ENCODE results near the gene LPCAT2. TPM values are rescaled to one million over a fixed set of nuclear protein-coding genes. Genes with fewer than 3 reads are reported as not detected.
A peak's percentile ranks its signal among the peaks of the same experiment; 100 is the strongest.

LPCAT2 gene
- total and polyA plus RNA-seq, 2 of the 13 experiments (the other 11 are each of a cell fraction or from before 2014, with no cell fraction given) = 9.9 to 17.6 TPM

DNA sequence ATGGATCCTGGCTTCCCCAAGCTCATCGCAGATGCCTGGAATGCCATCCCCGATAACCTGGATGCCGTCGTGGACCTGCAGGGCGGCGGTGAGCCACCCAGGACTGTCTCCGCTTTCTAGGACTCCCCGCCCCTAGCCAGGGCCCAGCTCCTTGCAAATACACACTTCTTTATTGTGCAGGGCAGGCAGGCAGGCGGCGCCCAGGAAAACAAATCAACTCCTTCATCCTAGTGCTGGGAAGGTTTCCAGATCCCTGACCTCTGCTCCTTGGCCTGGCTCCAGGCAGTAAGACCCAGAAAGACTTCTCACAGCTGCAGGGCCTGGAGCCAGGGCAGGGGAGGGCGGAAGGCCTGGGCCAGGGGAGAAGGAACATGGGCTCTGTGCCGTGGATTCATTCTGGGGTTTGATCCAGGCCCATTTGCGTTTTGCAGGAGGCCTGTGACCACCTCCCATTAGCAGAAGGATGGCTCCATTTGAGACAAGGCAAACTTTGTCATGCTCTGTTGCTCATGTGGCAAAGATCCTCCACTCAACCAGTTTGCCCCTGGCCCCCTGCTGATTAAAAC is 6.0 kb upstream of the LPCAT2 start (continued):
- no peak for TF ChIP-seq REL (CRISPR knock-in tag; conservative IDR thresholded peaks at IDR 0.05)
- TF ChIP-seq ZNF207 (IDR thresholded peaks at IDR 0.05; ENCODE audit: borderline replicate concordance) = no peak
- no peak for TF ChIP-seq RBM39 (IDR thresholded peaks at IDR 0.05; ENCODE audit: low read depth, low read length, poor library complexity, severe bottlenecking)
- TF ChIP-seq REPIN1 (CRISPR knock-in tag; IDR thresholded peaks at IDR 0.05; ENCODE audit: borderline replicate concordance, low read depth) = no peak
- TF ChIP-seq, protein P1, sequence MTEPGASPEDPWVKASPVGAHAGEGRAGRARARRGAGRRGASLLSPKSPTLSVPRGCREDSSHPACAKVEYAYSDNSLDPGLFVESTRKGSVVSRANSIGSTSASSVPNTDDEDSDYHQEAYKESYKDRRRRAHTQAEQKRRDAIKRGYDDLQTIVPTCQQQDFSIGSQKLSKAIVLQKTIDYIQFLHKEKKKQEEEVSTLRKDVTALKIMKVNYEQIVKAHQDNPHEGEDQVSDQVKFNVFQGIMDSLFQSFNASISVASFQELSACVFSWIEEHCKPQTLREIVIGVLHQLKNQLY (CRISPR knock-in tag; IDR thresholded peaks at IDR 0.05) = no peak
- TF ChIP-seq PRDM4 (CRISPR knock-in tag; IDR thresholded peaks at IDR 0.05; ENCODE audit: borderline replicate concordance) = no peak
- no peak for TF ChIP-seq ZNF329 (CRISPR knock-in tag; IDR thresholded peaks at IDR 0.05; ENCODE audit: low read depth)
- TF ChIP-seq RNF2 (conservative IDR thresholded peaks at IDR 0.05; ENCODE audit: low read depth) = no peak
- TF ChIP-seq ZNF816 (CRISPR knock-in tag; IDR thresholded peaks at IDR 0.05; ENCODE audit: borderline replicate concordance) = no peak
- TF ChIP-seq ZBTB3 (CRISPR knock-in tag; IDR thresholded peaks at IDR 0.05; ENCODE audit: borderline replicate concordance, low read depth) = no peak
- no peak for TF ChIP-seq ZNF546 (CRISPR knock-in tag; conservative IDR thresholded peaks at IDR 0.05)
- TF ChIP-seq, protein P2, sequence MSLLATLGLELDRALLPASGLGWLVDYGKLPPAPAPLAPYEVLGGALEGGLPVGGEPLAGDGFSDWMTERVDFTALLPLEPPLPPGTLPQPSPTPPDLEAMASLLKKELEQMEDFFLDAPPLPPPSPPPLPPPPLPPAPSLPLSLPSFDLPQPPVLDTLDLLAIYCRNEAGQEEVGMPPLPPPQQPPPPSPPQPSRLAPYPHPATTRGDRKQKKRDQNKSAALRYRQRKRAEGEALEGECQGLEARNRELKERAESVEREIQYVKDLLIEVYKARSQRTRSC (CRISPR knock-in tag; IDR thresholded peaks at IDR 0.05; ENCODE audit: low read depth) = no peak
- no peak for TF ChIP-seq ZNF24 (IDR thresholded peaks at IDR 0.05)
- TF ChIP-seq THYN1 (CRISPR knock-in tag; IDR thresholded peaks at IDR 0.05; ENCODE audit: borderline replicate concordance, low read depth) = no peak
- no peak for TF ChIP-seq DPF2 (CRISPR knock-in tag; IDR thresholded peaks at IDR 0.05; ENCODE audit: borderline replicate concordance, low read depth)
- TF ChIP-seq, protein P3, sequence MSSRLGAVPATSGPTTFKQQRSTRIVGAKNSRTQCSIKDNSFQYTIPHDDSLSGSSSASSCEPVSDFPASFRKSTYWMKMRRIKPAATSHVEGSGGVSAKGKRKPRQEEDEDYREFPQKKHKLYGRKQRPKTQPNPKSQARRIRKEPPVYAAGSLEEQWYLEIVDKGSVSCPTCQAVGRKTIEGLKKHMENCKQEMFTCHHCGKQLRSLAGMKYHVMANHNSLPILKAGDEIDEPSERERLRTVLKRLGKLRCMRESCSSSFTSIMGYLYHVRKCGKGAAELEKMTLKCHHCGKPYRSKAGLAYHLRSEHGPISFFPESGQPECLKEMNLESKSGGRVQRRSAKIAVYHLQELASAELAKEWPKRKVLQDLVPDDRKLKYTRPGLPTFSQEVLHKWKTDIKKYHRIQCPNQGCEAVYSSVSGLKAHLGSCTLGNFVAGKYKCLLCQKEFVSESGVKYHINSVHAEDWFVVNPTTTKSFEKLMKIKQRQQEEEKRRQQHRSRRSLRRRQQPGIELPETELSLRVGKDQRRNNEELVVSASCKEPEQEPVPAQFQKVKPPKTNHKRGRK (CRISPR knock-in tag; IDR thresholded peaks at IDR 0.05) = no peak
- TF ChIP-seq ONECUT2 (CRISPR knock-in tag; IDR thresholded peaks at IDR 0.05) = no peak
- no peak for TF ChIP-seq ZNF414 (CRISPR knock-in tag; IDR thresholded peaks at IDR 0.05)
- TF ChIP-seq HNF4G (IDR thresholded peaks at IDR 0.05; ENCODE audit: borderline replicate concordance, low read depth, low read length) = no peak
- no peak for TF ChIP-seq HNF4G (CRISPR knock-in tag; IDR thresholded peaks at IDR 0.05; ENCODE audit: borderline replicate concordance, low read depth)
- peak; percentile 51; the same call in 1 of the 2 replicates for TF ChIP-seq HDAC2 (CRISPR knock-in tag; IDR thresholded peaks at IDR 0.05)
- TF ChIP-seq ZNF563 (CRISPR knock-in tag; IDR thresholded peaks at IDR 0.05) = no peak

All from HepG2 (cell line).